Measurements from ENCODE around the gene C5orf47. TPM values are rescaled to one million over a fixed set of nuclear protein-coding genes. Genes with fewer than 3 reads are reported as not detected.

Gene C5orf47
- polyA plus RNA-seq, 1 donor (not counting 4 experiments of a cell fraction or from before 2014, with no cell fraction given) = 0.03 TPM

DNA sequence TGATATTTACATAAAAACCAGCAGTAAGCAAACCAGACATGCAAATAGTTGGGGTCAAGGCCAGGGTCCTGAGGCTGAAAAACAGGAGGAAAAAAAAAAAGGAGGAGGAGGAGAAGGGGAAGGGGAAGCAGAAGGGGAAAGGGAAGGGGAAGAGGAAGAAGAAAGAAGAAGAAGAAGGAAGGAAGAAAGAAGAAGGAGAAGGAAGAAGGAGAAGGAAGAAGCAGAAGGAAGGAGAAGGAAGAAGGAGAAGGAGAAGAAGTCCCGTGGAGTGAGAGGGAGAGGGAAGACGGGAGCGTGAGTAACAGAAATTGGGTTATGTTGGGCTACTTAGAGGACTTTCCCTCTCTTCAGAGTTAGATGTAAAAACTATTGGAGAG lies 31.9 kb downstream of the C5orf47 start:
- TF ChIP-seq EZH2 (IDR thresholded peaks at IDR 0.05; ENCODE audit: low read length) = no peak
- TF ChIP-seq, protein P1, sequence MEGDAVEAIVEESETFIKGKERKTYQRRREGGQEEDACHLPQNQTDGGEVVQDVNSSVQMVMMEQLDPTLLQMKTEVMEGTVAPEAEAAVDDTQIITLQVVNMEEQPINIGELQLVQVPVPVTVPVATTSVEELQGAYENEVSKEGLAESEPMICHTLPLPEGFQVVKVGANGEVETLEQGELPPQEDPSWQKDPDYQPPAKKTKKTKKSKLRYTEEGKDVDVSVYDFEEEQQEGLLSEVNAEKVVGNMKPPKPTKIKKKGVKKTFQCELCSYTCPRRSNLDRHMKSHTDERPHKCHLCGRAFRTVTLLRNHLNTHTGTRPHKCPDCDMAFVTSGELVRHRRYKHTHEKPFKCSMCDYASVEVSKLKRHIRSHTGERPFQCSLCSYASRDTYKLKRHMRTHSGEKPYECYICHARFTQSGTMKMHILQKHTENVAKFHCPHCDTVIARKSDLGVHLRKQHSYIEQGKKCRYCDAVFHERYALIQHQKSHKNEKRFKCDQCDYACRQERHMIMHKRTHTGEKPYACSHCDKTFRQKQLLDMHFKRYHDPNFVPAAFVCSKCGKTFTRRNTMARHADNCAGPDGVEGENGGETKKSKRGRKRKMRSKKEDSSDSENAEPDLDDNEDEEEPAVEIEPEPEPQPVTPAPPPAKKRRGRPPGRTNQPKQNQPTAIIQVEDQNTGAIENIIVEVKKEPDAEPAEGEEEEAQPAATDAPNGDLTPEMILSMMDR (optimal IDR thresholded peaks at IDR 0.05 in 1 of 3, IDR thresholded peaks at IDR 0.05 in 1 of 3, conservative IDR thresholded peaks at IDR 0.05 in 1 of 3; ENCODE audit: extremely low read depth in 1 of 3, insufficient read depth in 2 of 3, low read length in 3 of 3) = no peak
- H3K79me2 ChIP-seq (ENCODE audit: control insufficient read depth, insufficient read depth, low read length) = no peaks in the 10 kb centered on the region
- no peak for DNase-seq (ENCODE audit: low read depth, low spot score)
- H3K27ac ChIP-seq (ENCODE audit: control insufficient read depth, insufficient read depth, low read length) = no peak overlapping the region
- no peak overlapping the region for H2AFZ ChIP-seq (ENCODE audit: control insufficient read depth, low read length)
- no peaks in the 10 kb centered on the region for H3K36me3 ChIP-seq (ENCODE audit: control insufficient read depth in 2 of 2, extremely low read depth in 1 of 2, insufficient read depth in 2 of 2, low read length in 2 of 2)
- no peak for FAIRE-seq
- no peaks in the 10 kb centered on the region for H3K9me1 ChIP-seq (ENCODE audit: control insufficient read depth, extremely low read depth, insufficient read depth, low read length)
- no peaks in the 10 kb centered on the region for H3K4me1 ChIP-seq (ENCODE audit: control insufficient read depth, extremely low read depth, insufficient read depth, low read length)
- H3K9me3 ChIP-seq (ENCODE audit: control insufficient read depth, low read depth, low read length) = no peaks in the 10 kb centered on the region
- H4K20me1 ChIP-seq (ENCODE audit: control insufficient read depth, extremely low read depth, insufficient read depth, low read length) = no peaks in the 10 kb centered on the region
- H3K4me3 ChIP-seq (ENCODE audit: control insufficient read depth in 2 of 3, extremely low read depth in 1 of 3, insufficient read depth in 2 of 3, low read depth in 1 of 3, low read length in 3 of 3) = no peak overlapping the region
- H3K27me3 ChIP-seq (ENCODE audit: control insufficient read depth, extremely low read depth, insufficient read depth, low read length) = no peaks in the 10 kb centered on the region
- dilution Hi-C loops (cut with MboI; ENCODE audit: extremely low pct_ligation_motif_present, low sequenced_read_pairs) = no loop called here
- H3K9ac ChIP-seq (ENCODE audit: control insufficient read depth, extremely low read depth, insufficient read depth, low read length) = no peak overlapping the region
- H3K4me2 ChIP-seq (ENCODE audit: control insufficient read depth, extremely low read depth, insufficient read depth, low read depth, low read length) = no peak overlapping the region

DNA sequence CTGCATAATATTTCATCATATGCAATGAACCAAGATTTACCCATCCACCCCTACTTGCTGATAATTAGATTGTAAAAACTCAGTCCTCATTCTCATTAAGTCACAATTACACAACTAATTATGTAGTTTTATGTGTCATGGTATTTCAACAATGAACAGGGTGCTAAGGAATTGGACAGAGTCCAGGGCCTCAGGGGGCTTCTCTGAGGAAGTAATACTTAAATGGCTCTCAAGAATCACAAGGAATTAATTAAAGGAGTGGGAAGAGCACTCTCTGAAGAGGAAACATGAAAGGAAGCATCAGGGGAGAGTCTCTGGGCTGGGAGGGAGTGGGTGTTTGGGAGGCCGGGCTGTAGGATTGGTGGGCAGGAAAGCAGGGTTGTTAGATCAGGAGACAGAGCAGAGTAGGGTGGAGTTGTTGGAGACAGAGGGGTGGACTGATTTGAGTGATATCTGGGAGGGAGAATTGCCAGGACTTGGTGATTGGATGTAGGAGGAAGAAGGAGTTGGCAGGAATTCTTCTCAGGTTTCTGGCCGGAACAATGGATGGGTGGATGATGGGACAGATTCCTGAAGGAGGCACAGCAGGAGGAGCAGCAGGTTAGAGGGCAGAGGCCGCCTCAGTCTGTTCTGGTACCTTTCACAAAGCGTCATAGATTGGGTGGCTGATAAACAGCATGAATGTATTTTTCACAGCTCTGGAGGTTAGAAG lies 33.6 kb downstream of the C5orf47 start:
- Histone ChIP-seq H3K4me1 (ENCODE audit: control insufficient read depth, extremely low read depth, insufficient read depth, low read length) (no peaks in the 10 kb centered on the region), H3K27me3 (ENCODE audit: control insufficient read depth, extremely low read depth, insufficient read depth, low read length) (no peaks in the 10 kb centered on the region), H3K4me2 (ENCODE audit: control insufficient read depth, extremely low read depth, insufficient read depth, low read depth, low read length) (no peak overlapping the region), H3K9ac (ENCODE audit: control insufficient read depth, extremely low read depth, insufficient read depth, low read length) (no peak overlapping the region), H3K9me3 (ENCODE audit: control insufficient read depth, low read depth, low read length) (no peaks in the 10 kb centered on the region), H4K20me1 (ENCODE audit: control insufficient read depth, extremely low read depth, insufficient read depth, low read length) (no peaks in the 10 kb centered on the region), H3K9me1 (ENCODE audit: control insufficient read depth, extremely low read depth, insufficient read depth, low read length) (no peaks in the 10 kb centered on the region), H3K79me2 (ENCODE audit: control insufficient read depth, insufficient read depth, low read length) (no peaks in the 10 kb centered on the region), H3K4me3 (ENCODE audit: control insufficient read depth in 2 of 3, extremely low read depth in 1 of 3, insufficient read depth in 2 of 3, low read depth in 1 of 3, low read length in 3 of 3) (no peak overlapping the region), H2AFZ (ENCODE audit: control insufficient read depth, low read length) (no peak overlapping the region), H3K36me3 (ENCODE audit: control insufficient read depth in 2 of 2, extremely low read depth in 1 of 2, insufficient read depth in 2 of 2, low read length in 2 of 2) (no peaks in the 10 kb centered on the region), H3K27ac (ENCODE audit: control insufficient read depth, insufficient read depth, low read length) (no peak overlapping the region)
- TF ChIP-seq, protein P1 (optimal IDR thresholded peaks at IDR 0.05 in 1 of 3, IDR thresholded peaks at IDR 0.05 in 1 of 3, conservative IDR thresholded peaks at IDR 0.05 in 1 of 3; ENCODE audit: extremely low read depth in 1 of 3, insufficient read depth in 2 of 3, low read length in 3 of 3) = no peak
- TF ChIP-seq EZH2 (IDR thresholded peaks at IDR 0.05; ENCODE audit: low read length) = no peak
- DNase-seq (ENCODE audit: low read depth, low spot score) = no peak
- dilution Hi-C loops (cut with MboI; ENCODE audit: extremely low pct_ligation_motif_present, low sequenced_read_pairs) = no loop called here
- no peak for FAIRE-seq

All from keratinocyte (primary cell).